Right lobe of liver (tissue), 6 donors: ENCODE measurements around the gene AK5. TPM values are rescaled to one million over a fixed set of nuclear protein-coding genes. Genes with fewer than 3 reads are reported as not detected.

Experiments used
- ATAC-seq, 4 donors: fragments of 200-7000 bp; cut with Tn5 transposase; one replicate each; pipeline ENCODE4 v1.9.1; 2020; ENCODE audit warnings: mild to moderate bottlenecking in 4 of 4, moderate library complexity in 4 of 4
- DNase-seq, 3 donors: peaks; one replicate each; pipeline ENCODE4 v3.0.0-alpha.2; 2020
- H3K27ac ChIP-seq, 3 donors: fragments of 200-600 bp; one replicate each; pipeline ENCODE4 v1.8.0; 2022
- H3K27me3 ChIP-seq, 2 donors: fragments of 200-600 bp; one replicate each; pipeline ENCODE4 v1.8.0; 2022
- H3K36me3 ChIP-seq, 4 donors: fragments of 200-600 bp; sonication (generic) in 1 of 4; one replicate each; pipeline versions ENCODE4 v1.5.1 to v1.8.0; 2017 to 2022; ENCODE audit warnings: control low read depth in 1 of 4
- H3K4me1 ChIP-seq, 4 donors: fragments of 200-600 bp; sonication (generic) in 1 of 4; one replicate each; pipeline versions ENCODE4 v1.5.1 to v1.8.0; 2017 to 2022; ENCODE audit warnings: control low read depth in 1 of 4
- H3K4me3 ChIP-seq, 3 donors: fragments of 200-600 bp; one replicate each; pipeline ENCODE4 v1.8.0; 2022
- H3K9me3 ChIP-seq, 4 donors: fragments of 200-600 bp; sonication (generic) in 1 of 4; one replicate each; pipeline versions ENCODE4 v1.5.1 to v1.8.0; 2017 to 2022; ENCODE audit warnings: control low read depth in 1 of 4
- POLR2A ChIP-seq: fragments of 450-650 bp; IDR thresholded peaks from one replicate; pipeline ENCODE4 v1.6.1; 2017; ENCODE audit warnings: antibody characterized with exemption, mild to moderate bottlenecking
- WGBS: methylation state at CpG from one replicate; pipeline ENCODE4 v1.1.6; 2018; ENCODE audit warnings: low coverage, low lambda C conversion rate; ENCODE audit not compliant: insufficient coverage; ENCODE audit errors: missing lambda C conversion rate; 5-methylcytosine and 5-hydroxymethylcytosine counted together
- intact Hi-C, 2 donors: fragments of 100-400 bp; cut with DNase I; formaldehyde crosslinking; loops; one replicate each; pipeline versions ENCODE4 v1.11.2 to v1.14.1; 2022
- total RNA-seq, 6 experiments: library from RNA; depleted of rRNA in 2 of 6; stranded (reverse); fragments of >200 nt in 2 of 6; fragmentation: NEBNext Ultra II Directional in 3 of 6; extraction: Animal tissue kit (Norgen Biotek cat#: 25700) in 3 of 6; gene quantifications; one replicate each; pipeline versions ENCODE4 v1.1.0 to v1.2.4, GENCODE V29; 2016 to 2023
- TF ChIP-seq, protein P1 (sequence below), 4 donors: fragments of 200-600 bp in 3 of 4; fragments of 450-650 bp in 1 of 4; IDR thresholded peaks; one replicate each; pipeline versions ENCODE4 v1.5.1 to v1.8.0; 2016 to 2022; ENCODE audit warnings: antibody characterized with exemption in 4 of 4, mild to moderate bottlenecking in 2 of 4
- donor health status: DM: no; HTN: yes; CAD: no.
- donor health status: DM: no; HTN: no; CAD: no.
- donor health status: DM: no; HTN: no; CAD: no.
- donor health status: DM: no; HTN: yes; CAD: no.
- donor health status: DM: no; HTN: yes; CAD: no.

Gene AK5
- total RNA-seq, 6 experiments from 2014 or later: 0.47 to 0.53 TPM; not detected in 4

DNA sequence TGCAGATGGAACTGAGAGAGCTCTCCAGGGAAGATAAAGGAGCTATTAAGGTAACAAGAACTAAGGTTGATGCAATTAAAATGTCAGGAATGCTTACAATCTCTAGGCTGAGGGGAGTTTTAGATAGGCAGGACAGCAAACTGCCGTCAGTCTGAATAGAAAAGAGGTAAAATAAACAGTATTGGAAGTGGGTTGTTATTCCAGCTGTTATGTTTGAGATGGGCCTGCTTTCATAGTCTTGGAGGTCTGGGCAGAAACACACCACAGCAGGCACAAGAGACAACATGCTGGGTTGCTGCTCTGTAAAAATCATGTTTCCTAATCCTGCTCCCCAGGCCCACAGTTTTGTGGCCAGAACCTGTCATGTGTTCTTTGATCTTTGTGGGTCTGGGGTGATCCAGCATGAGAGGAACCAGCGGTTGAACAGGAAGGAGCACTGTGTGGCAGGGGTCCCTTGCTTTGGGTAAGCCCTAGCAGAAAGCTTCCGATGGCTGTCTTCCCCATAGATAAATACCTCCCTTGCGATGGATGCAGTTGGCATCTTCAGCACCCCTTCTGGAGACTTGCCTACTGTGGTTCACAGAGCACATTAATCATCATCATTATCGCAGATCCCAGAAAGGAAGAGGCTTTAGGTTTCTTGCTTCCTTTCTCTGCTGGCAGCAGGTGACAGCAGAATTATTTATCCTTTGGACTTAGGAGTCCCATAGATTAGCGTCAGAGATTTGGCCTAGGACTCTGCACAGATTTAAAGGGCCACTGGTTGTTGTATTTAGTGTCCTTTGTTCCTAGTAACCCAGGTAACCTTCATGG is 97.1 kb downstream of the AK5 start:
- Histone ChIP-seq H3K4me3 (no peak overlapping the region), H3K4me1 (no peaks in the 10 kb centered on the region), H3K27me3 (no peaks in the 10 kb centered on the region), H3K36me3 (no peaks in the 10 kb centered on the region), H3K27ac (no peak overlapping the region), H3K9me3 (no peaks in the 10 kb centered on the region)
- intact Hi-C loops: no loop called here
- WGBS: 22% methylated on average over 5 of the region's 6 CpGs
- TF ChIP-seq, protein P1, sequence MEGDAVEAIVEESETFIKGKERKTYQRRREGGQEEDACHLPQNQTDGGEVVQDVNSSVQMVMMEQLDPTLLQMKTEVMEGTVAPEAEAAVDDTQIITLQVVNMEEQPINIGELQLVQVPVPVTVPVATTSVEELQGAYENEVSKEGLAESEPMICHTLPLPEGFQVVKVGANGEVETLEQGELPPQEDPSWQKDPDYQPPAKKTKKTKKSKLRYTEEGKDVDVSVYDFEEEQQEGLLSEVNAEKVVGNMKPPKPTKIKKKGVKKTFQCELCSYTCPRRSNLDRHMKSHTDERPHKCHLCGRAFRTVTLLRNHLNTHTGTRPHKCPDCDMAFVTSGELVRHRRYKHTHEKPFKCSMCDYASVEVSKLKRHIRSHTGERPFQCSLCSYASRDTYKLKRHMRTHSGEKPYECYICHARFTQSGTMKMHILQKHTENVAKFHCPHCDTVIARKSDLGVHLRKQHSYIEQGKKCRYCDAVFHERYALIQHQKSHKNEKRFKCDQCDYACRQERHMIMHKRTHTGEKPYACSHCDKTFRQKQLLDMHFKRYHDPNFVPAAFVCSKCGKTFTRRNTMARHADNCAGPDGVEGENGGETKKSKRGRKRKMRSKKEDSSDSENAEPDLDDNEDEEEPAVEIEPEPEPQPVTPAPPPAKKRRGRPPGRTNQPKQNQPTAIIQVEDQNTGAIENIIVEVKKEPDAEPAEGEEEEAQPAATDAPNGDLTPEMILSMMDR (IDR thresholded peaks at IDR 0.05): no peak
- TF ChIP-seq POLR2A: no peak
- DNase-seq: no peak
- ATAC-seq: no peak

DNA sequence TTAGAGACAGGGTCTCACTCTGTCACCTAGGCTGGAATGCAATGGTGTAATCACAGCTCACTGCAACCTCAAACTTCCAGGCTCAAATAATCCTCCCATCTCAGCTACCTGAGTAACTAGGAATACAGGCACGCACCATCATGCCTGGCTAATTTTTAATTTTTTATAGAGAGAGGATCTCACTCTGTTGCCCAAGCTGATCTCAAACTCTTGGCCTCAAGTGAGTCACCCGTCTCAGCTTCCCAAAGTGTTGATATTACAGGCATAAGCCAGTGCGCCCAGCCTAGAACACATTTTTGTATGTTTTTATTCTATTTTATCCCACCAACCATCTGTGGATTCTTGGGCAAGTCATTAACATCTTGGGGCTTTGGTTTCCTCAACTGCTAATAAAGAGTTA is 100.5 kb downstream of the AK5 start:
- 64% methylated on average over 3 of the region's 3 CpGs for WGBS
- no peak overlapping the region for H3K4me3 ChIP-seq
- intact Hi-C loops: no loop called here
- no peak overlapping the region for H3K27ac ChIP-seq
- no peak for DNase-seq
- no peak for ATAC-seq
- H3K4me1 ChIP-seq: no peaks in the 10 kb centered on the region
- no peaks in the 10 kb centered on the region for H3K27me3 ChIP-seq
- no peak for TF ChIP-seq POLR2A
- TF ChIP-seq, protein P1 (IDR thresholded peaks at IDR 0.05): no peak
- H3K36me3 ChIP-seq: no peaks in the 10 kb centered on the region
- H3K9me3 ChIP-seq: no peaks in the 10 kb centered on the region

DNA sequence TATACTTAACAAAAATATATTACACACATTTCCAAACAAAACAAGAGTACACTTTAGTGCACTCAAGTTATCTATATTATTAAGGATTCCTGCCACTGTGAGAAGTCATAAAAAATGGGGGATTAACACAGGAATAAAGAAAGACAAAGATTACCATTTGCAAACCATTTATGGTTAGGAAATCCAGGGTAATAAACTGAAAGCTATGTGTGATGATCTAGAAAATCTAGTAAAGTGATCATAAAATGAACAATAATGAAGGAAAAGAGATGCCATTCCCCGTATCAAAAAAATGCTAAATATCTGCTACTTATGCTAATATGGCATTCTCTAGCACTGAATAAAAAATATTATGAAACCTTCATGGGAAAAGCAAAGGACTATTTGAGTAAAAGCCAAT is 101.4 kb downstream of the AK5 start:
- ATAC-seq: no peak
- intact Hi-C loops: no loop called here
- 56% methylated on average over 1 of the region's 1 CpG for WGBS
- Histone ChIP-seq H3K36me3 (no peaks in the 10 kb centered on the region), H3K4me3 (no peak overlapping the region), H3K9me3 (no peaks in the 10 kb centered on the region), H3K27ac (no peak overlapping the region), H3K4me1 (no peaks in the 10 kb centered on the region), H3K27me3 (no peaks in the 10 kb centered on the region)
- no peak for DNase-seq
- TF ChIP-seq, protein P1 (IDR thresholded peaks at IDR 0.05): no peak
- TF ChIP-seq POLR2A: no peak

DNA sequence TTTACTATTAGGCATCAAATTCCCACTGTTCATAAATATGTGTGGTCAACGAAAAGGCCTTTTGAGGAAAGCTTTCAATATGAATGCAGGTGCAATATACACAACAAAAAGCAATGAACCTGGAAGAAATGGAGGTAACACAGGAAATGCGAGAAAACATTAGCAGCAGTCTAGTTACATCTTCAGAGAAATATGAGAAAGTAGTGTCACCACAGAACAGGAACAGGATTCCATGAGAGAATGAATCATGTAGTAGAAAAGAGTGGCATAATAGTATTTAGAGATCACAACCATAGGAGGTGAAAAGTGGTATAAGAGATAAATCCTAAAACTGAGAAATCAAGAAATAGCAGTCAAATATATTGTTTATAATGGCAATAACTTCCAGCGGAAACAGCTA is 103.7 kb downstream of the AK5 start:
- Histone ChIP-seq H3K27ac (no peak overlapping the region), H3K9me3 (no peaks in the 10 kb centered on the region), H3K4me1 (no peaks in the 10 kb centered on the region), H3K27me3 (no peaks in the 10 kb centered on the region), H3K36me3 (no peaks in the 10 kb centered on the region), H3K4me3 (no peak overlapping the region)
- TF ChIP-seq POLR2A: no peak
- TF ChIP-seq, protein P1 (IDR thresholded peaks at IDR 0.05): no peak
- DNase-seq (no peak), ATAC-seq (no peak)
- intact Hi-C loops: no loop called here
- 67% methylated on average over 3 of the region's 3 CpGs for WGBS
